K562 (cell line): ENCODE results near the gene CFAP20. TPM values are rescaled to one million over a fixed set of nuclear protein-coding genes. Genes with fewer than 3 reads are reported as not detected.

Experiments
- DDX20 ChIP-seq: fragments of 450-650 bp; IDR thresholded peaks from 2 replicates; pipeline ENCODE4 v1.6.1; 2016; ENCODE audit warnings: missing genetic modification characterization, low read depth, mild to moderate bottlenecking, missing compliant biosample characterization, moderate library complexity
- EP400 ChIP-seq: fragments of 450-650 bp; IDR thresholded peaks from 2 replicates; pipeline ENCODE4 v1.6.1; 2017; ENCODE audit warnings: antibody characterized with exemption, mild to moderate bottlenecking, moderate library complexity
- ERF ChIP-seq: fragments of 450-650 bp; formaldehyde crosslinking; IDR thresholded peaks from 2 replicates; pipeline ENCODE4 v1.4.0; 2020; ENCODE audit warnings: mild to moderate bottlenecking, mixed read lengths
- FOXA1 ChIP-seq: fragments of 450-650 bp; IDR thresholded peaks from 2 replicates; pipeline ENCODE4 v1.6.1; 2016; ENCODE audit warnings: mild to moderate bottlenecking, borderline replicate concordance
- HLTF ChIP-seq: fragments of 450-650 bp; IDR thresholded peaks from 2 replicates; pipeline ENCODE4 v1.6.1; 2016
- KLF13 ChIP-seq: fragments of 450-650 bp; IDR thresholded peaks from 2 replicates; pipeline ENCODE4 v1.6.1; 2016; ENCODE audit warnings: missing genetic modification characterization, low read depth, mild to moderate bottlenecking, missing compliant biosample characterization, moderate library complexity, borderline replicate concordance
- MIER1 ChIP-seq: fragments of 450-650 bp; IDR thresholded peaks from 2 replicates; pipeline ENCODE4 v1.6.1; 2016; ENCODE audit warnings: antibody characterized with exemption, mild to moderate bottlenecking, low read depth
- PHF8 ChIP-seq: fragments of 200-600 bp; sonication (generic); IDR thresholded peaks from 2 replicates; pipeline ENCODE4 v1.6.1; 2012; ENCODE audit warnings: mixed run types, mild to moderate bottlenecking, inconsistent platforms, low read length, moderate library complexity, borderline replicate concordance
- PTBP1 ChIP-seq: fragments of 200-400 bp; formaldehyde crosslinking; IDR thresholded peaks from 2 replicates; pipeline ENCODE4 v1.6.1; 2017; ENCODE audit warnings: low read depth, low read length
- U2AF1 ChIP-seq: fragments of 200-400 bp; formaldehyde crosslinking; optimal IDR thresholded peaks from 2 replicates; pipeline ENCODE3; 2017; ENCODE audit warnings: mild to moderate bottlenecking, low read depth, low read length, moderate library complexity
- ZFP1 ChIP-seq: fragments of 450-650 bp; formaldehyde crosslinking; IDR thresholded peaks from 2 replicates; pipeline ENCODE4 v1.4.0; 2020; ENCODE audit warnings: mild to moderate bottlenecking, mixed read lengths
- ZKSCAN1 ChIP-seq: fragments of 150-350 bp; IDR thresholded peaks from 2 replicates; pipeline ENCODE4 v1.6.1; 2016; ENCODE audit warnings: low read depth, low read length
- ZNF316 ChIP-seq: fragments of 450-650 bp; IDR thresholded peaks from 2 replicates; pipeline ENCODE4 v1.6.1; 2016
- ZNF586 ChIP-seq: fragments of 450-650 bp; formaldehyde crosslinking; conservative IDR thresholded peaks from 2 replicates; pipeline ENCODE4 v1.4.0; 2020; ENCODE audit warnings: mild to moderate bottlenecking, moderate library complexity
- polyA plus RNA-seq, 8 experiments: library from polyadenylated mRNA; depleted of rRNA in 4 of 8; stranded (reverse) in 5 of 8; unstranded in 3 of 8; fragments of >200 nt; fragmentation: Nextera tagmentation in 2 of 8; fragmentation: Illumina TruSeq in 1 of 8; extraction: Ambion mirVana in 2 of 8; extraction: Trizol in 1 of 8; gene quantifications; 2 replicates each; pipeline versions ENCODE4 v1.2.1 to v1.2.3, GENCODE V29; 2011 to 2014; ENCODE audit warnings: inconsistent platforms in 1 of 8, missing spikeins in 1 of 8
- total RNA-seq, 7 experiments: library from RNA; depleted of rRNA in 6 of 7; stranded (reverse); fragments of >200 nt in 6 of 7; fragmentation: Illumina TruSeq in 2 of 7; extraction: Trizol in 2 of 7; gene quantifications; 2 replicates each; pipeline versions ENCODE4 v1.2.1 to v1.2.3, GENCODE V29; 2011 to 2021; ENCODE audit warnings: low replicate concordance in 1 of 7
- TF ChIP-seq, protein P1 (sequence below), 2 experiments: fragments of 450-650 bp; IDR thresholded peaks; 2 replicates each; pipeline ENCODE4 v1.6.1; 2016
- TF ChIP-seq, protein P2 (sequence below): fragments of 450-650 bp; IDR thresholded peaks from 2 replicates; pipeline ENCODE4 v1.6.1; 2016; ENCODE audit warnings: mild to moderate bottlenecking, moderate library complexity

CFAP20 gene
- total and polyA plus RNA-seq, 9 of the 15 experiments (the other 6 are each of a cell fraction or from before 2014, with no cell fraction given) = 20.5 to 90.5 (median 75.3) TPM

DNA sequence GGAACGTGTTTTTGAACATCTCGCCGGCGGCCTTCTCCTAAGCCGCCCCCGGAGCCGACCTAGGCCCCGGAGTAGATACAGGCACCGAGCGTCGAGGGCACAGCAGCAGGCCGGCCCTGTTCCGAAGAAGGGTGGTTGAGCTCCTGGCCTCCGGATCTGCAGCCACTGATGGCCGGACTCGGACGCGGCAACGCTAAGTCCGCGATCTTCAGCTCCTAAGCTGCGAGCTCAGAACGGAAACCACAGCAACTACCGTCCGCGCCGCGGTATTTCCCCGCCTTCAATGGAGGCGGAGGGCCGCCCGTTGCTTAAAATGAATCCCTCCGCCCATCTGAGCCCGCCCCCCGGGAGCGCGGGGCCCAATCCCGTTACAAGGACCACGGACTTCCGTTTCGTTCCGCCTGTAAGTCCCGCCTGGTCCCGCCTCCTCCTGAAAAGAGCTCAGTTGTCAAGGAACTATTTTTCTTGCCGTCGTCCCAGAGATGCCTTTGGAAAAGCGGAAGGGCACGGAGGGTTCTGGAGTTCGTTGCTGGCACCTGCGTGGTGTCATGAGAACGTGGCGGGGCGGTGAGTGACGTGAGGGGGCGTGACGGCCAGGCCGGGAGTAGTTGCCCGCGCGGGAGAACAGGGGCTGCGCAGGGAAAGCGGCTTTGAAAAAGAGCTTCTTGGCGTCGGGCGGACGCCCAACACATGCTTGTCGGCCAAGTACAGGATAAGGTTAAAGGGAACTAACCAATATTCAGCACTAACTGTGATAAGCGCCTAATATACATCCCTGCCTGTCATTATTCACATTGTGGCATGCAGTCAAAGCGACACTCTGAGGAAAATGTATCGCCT is at the start of gene CFAP20 (continued):
- TF ChIP-seq, protein P1, sequence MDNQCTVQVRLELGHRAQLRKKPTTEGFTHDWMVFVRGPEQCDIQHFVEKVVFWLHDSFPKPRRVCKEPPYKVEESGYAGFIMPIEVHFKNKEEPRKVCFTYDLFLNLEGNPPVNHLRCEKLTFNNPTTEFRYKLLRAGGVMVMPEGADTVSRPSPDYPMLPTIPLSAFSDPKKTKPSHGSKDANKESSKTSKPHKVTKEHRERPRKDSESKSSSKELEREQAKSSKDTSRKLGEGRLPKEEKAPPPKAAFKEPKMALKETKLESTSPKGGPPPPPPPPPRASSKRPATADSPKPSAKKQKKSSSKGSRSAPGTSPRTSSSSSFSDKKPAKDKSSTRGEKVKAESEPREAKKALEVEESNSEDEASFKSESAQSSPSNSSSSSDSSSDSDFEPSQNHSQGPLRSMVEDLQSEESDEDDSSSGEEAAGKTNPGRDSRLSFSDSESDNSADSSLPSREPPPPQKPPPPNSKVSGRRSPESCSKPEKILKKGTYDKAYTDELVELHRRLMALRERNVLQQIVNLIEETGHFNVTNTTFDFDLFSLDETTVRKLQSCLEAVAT (IDR thresholded peaks at IDR 0.05) = peak in 1 of 2 experiments; percentile 51; a peak in 1 of 4 replicates
- TF ChIP-seq KLF13 (peak; percentile 99), EP400 (peak; percentile 98), U2AF1 (no peak), PTBP1 (no peak), ERF (peak; percentile 75), ZNF316 (no peak), ZKSCAN1 (no peak), PHF8 (peak; percentile 93), MIER1 (no peak; the same call in 1 of the 2 replicates), HLTF (no peak), FOXA1 (no peak), ZNF586 (no peak), ZFP1 (CRISPR knock-in tag) (no peak), DDX20 (tag) (no peak)
- TF ChIP-seq, protein P2, sequence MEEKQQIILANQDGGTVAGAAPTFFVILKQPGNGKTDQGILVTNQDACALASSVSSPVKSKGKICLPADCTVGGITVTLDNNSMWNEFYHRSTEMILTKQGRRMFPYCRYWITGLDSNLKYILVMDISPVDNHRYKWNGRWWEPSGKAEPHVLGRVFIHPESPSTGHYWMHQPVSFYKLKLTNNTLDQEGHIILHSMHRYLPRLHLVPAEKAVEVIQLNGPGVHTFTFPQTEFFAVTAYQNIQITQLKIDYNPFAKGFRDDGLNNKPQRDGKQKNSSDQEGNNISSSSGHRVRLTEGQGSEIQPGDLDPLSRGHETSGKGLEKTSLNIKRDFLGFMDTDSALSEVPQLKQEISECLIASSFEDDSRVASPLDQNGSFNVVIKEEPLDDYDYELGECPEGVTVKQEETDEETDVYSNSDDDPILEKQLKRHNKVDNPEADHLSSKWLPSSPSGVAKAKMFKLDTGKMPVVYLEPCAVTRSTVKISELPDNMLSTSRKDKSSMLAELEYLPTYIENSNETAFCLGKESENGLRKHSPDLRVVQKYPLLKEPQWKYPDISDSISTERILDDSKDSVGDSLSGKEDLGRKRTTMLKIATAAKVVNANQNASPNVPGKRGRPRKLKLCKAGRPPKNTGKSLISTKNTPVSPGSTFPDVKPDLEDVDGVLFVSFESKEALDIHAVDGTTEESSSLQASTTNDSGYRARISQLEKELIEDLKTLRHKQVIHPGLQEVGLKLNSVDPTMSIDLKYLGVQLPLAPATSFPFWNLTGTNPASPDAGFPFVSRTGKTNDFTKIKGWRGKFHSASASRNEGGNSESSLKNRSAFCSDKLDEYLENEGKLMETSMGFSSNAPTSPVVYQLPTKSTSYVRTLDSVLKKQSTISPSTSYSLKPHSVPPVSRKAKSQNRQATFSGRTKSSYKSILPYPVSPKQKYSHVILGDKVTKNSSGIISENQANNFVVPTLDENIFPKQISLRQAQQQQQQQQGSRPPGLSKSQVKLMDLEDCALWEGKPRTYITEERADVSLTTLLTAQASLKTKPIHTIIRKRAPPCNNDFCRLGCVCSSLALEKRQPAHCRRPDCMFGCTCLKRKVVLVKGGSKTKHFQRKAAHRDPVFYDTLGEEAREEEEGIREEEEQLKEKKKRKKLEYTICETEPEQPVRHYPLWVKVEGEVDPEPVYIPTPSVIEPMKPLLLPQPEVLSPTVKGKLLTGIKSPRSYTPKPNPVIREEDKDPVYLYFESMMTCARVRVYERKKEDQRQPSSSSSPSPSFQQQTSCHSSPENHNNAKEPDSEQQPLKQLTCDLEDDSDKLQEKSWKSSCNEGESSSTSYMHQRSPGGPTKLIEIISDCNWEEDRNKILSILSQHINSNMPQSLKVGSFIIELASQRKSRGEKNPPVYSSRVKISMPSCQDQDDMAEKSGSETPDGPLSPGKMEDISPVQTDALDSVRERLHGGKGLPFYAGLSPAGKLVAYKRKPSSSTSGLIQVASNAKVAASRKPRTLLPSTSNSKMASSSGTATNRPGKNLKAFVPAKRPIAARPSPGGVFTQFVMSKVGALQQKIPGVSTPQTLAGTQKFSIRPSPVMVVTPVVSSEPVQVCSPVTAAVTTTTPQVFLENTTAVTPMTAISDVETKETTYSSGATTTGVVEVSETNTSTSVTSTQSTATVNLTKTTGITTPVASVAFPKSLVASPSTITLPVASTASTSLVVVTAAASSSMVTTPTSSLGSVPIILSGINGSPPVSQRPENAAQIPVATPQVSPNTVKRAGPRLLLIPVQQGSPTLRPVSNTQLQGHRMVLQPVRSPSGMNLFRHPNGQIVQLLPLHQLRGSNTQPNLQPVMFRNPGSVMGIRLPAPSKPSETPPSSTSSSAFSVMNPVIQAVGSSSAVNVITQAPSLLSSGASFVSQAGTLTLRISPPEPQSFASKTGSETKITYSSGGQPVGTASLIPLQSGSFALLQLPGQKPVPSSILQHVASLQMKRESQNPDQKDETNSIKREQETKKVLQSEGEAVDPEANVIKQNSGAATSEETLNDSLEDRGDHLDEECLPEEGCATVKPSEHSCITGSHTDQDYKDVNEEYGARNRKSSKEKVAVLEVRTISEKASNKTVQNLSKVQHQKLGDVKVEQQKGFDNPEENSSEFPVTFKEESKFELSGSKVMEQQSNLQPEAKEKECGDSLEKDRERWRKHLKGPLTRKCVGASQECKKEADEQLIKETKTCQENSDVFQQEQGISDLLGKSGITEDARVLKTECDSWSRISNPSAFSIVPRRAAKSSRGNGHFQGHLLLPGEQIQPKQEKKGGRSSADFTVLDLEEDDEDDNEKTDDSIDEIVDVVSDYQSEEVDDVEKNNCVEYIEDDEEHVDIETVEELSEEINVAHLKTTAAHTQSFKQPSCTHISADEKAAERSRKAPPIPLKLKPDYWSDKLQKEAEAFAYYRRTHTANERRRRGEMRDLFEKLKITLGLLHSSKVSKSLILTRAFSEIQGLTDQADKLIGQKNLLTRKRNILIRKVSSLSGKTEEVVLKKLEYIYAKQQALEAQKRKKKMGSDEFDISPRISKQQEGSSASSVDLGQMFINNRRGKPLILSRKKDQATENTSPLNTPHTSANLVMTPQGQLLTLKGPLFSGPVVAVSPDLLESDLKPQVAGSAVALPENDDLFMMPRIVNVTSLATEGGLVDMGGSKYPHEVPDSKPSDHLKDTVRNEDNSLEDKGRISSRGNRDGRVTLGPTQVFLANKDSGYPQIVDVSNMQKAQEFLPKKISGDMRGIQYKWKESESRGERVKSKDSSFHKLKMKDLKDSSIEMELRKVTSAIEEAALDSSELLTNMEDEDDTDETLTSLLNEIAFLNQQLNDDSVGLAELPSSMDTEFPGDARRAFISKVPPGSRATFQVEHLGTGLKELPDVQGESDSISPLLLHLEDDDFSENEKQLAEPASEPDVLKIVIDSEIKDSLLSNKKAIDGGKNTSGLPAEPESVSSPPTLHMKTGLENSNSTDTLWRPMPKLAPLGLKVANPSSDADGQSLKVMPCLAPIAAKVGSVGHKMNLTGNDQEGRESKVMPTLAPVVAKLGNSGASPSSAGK = peak; percentile 98
